Activated CD8-positive, alpha-beta T cell treated with anti-CD3 and anti-CD28 coated beads, Interleukin-2, amount 10 ng/mL, durations not matched to agents 7 days and 5 days (primary cell): ENCODE measurements around the gene ENPP1. TPM values are rescaled to one million over a fixed set of nuclear protein-coding genes. Genes with fewer than 3 reads are reported as not detected.

Experiments used
- microRNA-seq: library from miRNA; unstranded; fragments of <30 nt; microRNA quantifications from one replicate; pipeline ENCODE4 v1.2.0, GENCODE V29; 2022
- total RNA-seq, 2 experiments: library from RNA; stranded (reverse); gene quantifications; one replicate each; pipeline ENCODE4 v1.2.3, GENCODE V29; 2021

The ENPP1 gene
- total RNA-seq, 2 experiments from 2014 or later = 0.29 to 0.50 TPM

Small RNA genes lying within 50 kb of the gene (microRNA-seq; reads per million reads assigned to microRNA genes)
- gene MIR548H5 = not detected

Other genes starting within 250 kb of the ENPP1 start
- not detected for gene ARG1, start 234.8 kb upstream of the ENPP1 start, total RNA-seq
- 10 to 100 TPM; 26.1 to 27.8 TPM for gene MED23, start 179.8 kb upstream of the ENPP1 start, total RNA-seq
- under 1 TPM; 0.11 to 0.47 TPM for gene ENPP3, start 170.7 kb upstream of the ENPP1 start, total RNA-seq
- gene OR2A4, start 106.6 kb upstream of the ENPP1 start, total RNA-seq = not detected
- not detected for gene CTAGE9, start 97.0 kb upstream of the ENPP1 start, total RNA-seq
- gene CCN2, start 143.4 kb downstream of the ENPP1 start, total RNA-seq = not detected